ENCODE measurements around the gene CLDN7.

CLDN7 gene

DNA sequence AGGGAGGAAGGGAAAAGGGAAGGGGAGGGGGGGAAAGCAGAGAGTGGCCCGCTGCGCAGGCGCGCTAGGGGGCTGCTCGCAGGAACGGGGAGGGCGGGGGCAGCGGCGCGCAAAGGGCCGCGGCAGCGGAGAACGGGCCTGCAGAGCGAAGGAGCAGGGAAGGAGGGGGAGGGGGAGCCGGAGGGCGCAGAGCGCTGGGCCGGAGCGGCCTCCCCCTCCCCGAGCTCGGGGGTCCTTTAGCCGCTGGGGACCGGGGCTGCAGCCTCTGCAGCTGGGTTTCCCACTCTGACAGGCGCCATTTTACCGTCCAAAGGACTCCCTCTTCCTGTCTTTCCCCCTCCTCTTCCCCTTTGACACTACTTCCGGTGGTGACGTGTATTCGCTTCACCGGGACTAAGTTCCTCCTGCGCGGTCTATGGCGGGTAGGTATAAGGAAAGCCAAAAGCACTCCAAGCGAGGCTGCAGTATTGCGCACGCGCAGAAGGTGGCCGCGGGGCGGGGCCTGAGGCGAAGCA, 10.6 kb downstream of the CLDN7 start, which contains the start of gene CTDNEP1:
CTDNEP1 (minus strand) TSS at position 74 of the 515 bp plus-strand sequence. CDS start 438 bp downstream, outside the sequence.
- H3K27ac ChIP-seq, result peak within 1 kb of the TSS; percentile 99
- TF ChIP-seq, protein P1, sequence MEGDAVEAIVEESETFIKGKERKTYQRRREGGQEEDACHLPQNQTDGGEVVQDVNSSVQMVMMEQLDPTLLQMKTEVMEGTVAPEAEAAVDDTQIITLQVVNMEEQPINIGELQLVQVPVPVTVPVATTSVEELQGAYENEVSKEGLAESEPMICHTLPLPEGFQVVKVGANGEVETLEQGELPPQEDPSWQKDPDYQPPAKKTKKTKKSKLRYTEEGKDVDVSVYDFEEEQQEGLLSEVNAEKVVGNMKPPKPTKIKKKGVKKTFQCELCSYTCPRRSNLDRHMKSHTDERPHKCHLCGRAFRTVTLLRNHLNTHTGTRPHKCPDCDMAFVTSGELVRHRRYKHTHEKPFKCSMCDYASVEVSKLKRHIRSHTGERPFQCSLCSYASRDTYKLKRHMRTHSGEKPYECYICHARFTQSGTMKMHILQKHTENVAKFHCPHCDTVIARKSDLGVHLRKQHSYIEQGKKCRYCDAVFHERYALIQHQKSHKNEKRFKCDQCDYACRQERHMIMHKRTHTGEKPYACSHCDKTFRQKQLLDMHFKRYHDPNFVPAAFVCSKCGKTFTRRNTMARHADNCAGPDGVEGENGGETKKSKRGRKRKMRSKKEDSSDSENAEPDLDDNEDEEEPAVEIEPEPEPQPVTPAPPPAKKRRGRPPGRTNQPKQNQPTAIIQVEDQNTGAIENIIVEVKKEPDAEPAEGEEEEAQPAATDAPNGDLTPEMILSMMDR (IDR thresholded peaks at IDR 0.05), result no peak
- DNase-seq (ENCODE audit: low spot score), result no peak

GRCh38 chr17:7250695-7251627, 11.3 kb downstream of the CLDN7 start:
- peak overlapping the region; percentile 99 for H3K27ac ChIP-seq
- no peak for DNase-seq (ENCODE audit: low spot score)
- peak overlapping the region; percentile 95 for H3K4me3 ChIP-seq
- TF ChIP-seq, protein P1 (IDR thresholded peaks at IDR 0.05), result no peak

More for the DNA sequence above, 10.6 kb downstream of the CLDN7 start, which contains the start of gene CTDNEP1:
- peak within 1 kb of the TSS; percentile 95 for H3K4me3 ChIP-seq

- DNase-seq (ENCODE audit: low spot score), result no peak
- no peak overlapping the region for H3K27ac ChIP-seq
- peak overlapping the region; percentile 95 for H3K4me3 ChIP-seq
- TF ChIP-seq, protein P1 (IDR thresholded peaks at IDR 0.05), result no peak
Measured at GRCh38 chr17:7249830-7250229, 12.4 kb downstream of the CLDN7 start.

DNA sequence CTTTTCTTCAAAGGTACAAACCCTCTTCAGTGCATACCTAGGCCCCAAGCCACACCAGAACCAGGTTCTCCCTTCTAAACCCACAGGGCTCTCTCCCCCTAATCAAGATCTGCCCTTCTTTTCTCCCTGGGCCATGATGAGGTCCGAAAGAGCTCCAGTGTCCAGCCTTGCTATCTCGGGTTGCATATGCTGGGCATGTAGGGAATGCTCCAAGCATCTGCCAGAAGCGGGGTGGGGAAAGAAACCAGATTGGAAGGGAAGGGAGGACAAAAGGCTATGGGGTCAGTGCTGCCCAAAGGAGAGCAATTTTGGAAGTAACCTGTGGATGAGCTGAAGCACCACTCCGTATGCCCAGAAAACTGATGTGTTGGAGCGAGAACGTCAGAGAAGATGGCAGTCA, 13.1 kb downstream of the CLDN7 start:
- TF ChIP-seq, protein P1 (IDR thresholded peaks at IDR 0.05), result no peak
- no peak overlapping the region for H3K27ac ChIP-seq
- H3K4me3 ChIP-seq, result no peak overlapping the region
- no peak for DNase-seq (ENCODE audit: low spot score)

DNA sequence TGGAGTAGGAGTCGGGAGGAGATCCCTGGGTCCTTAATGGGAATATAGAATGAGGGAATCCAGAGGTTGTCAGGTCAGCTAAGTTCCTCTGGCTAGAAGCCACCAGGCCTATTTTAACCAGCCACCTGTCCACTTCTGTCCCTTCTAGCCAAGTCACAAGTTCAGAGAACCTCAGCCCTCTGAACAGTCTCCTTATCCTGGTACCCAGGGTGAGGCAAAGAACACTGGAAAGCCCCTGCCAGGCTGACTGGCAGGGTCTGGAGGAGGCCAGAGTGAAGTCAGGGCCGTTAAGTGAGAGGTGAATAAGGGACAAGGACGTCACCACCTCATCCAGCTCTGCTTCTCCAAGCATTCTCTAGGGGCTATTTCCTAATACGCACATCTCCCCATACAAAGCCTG, 13.5 kb downstream of the CLDN7 start:
- Histone ChIP-seq H3K4me3 (no peak overlapping the region), H3K27ac (no peak overlapping the region)
- DNase-seq (ENCODE audit: low spot score), result no peak
- TF ChIP-seq, protein P1 (IDR thresholded peaks at IDR 0.05), result no peak

- DNase-seq (ENCODE audit: low spot score), result peak; percentile 65
- Histone ChIP-seq H3K4me3 (no peak overlapping the region), H3K27ac (no peak overlapping the region)
- TF ChIP-seq, protein P1 (IDR thresholded peaks at IDR 0.05), result no peak
Measured at GRCh38 chr17:7246779-7247178, 15.5 kb downstream of the CLDN7 start.

- peak; percentile 68 for DNase-seq (ENCODE audit: low spot score)
- H3K27ac ChIP-seq, result peak overlapping the region; percentile 99 to 100
- peak overlapping the region; percentile 98 for H3K4me3 ChIP-seq
Measured at GRCh38 chr17:7243838-7244237, 18.4 kb downstream of the CLDN7 start.

Measured in coronary artery (tissue), 2 donors.